Measurements from ENCODE around the gene PAPOLG.
A peak's percentile ranks its signal among the peaks of the same experiment; 100 is the strongest.

Gene PAPOLG

DNA sequence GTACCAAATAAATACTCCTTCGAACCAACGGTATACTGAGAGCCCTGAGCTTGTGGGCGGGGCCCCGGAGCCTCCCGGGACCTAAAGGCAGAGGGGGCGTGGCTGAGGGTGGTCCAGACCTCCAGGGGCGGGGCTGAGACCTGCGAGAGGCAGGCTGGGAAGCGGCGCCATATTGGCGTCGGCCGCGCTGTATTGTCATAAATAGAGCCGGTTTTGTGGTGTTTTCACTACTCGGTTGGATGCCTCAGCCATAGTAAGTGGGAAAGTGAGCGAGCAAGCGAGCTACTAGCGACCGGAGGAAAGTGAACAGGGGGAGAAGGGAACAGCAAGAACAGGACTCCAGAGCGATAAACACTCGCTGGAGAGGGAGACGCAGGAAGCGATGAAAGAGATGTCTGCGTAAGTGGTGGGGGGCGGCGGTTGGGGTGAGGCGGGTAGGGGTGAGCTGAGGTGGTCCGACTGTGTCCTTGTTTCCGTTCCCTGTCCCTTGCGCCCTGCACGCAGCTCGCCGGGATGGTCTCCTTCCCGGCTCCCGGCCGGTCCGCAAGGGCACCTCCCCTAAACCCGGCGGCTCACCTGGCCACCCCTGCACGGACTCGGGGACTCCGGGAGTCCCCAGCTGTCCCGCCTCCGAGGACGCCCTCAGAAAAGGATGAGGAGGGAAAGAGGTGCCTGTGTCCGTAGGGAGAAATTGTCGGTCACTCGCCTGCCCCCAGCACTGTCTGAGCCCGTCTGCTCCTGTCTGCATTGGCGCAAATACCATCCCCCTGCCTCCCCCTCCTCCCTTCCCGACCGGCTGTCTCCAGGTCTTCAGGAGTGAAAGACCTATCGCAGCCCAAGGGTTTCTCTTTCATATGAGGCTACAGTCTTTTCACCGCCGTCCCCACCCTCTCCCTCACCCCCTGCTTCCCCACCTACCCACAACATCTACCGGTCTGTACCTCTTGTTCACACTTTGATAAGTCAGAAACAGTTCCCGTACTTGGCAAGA, at the start of gene PAPOLG:
PAPOLG (plus strand) TSS at position 172 of the 991 bp plus-strand sequence; CDS start at position 383, 211 bp downstream.
- peak; percentile 83 for DNase-seq (ENCODE audit: low read depth)

DNA sequence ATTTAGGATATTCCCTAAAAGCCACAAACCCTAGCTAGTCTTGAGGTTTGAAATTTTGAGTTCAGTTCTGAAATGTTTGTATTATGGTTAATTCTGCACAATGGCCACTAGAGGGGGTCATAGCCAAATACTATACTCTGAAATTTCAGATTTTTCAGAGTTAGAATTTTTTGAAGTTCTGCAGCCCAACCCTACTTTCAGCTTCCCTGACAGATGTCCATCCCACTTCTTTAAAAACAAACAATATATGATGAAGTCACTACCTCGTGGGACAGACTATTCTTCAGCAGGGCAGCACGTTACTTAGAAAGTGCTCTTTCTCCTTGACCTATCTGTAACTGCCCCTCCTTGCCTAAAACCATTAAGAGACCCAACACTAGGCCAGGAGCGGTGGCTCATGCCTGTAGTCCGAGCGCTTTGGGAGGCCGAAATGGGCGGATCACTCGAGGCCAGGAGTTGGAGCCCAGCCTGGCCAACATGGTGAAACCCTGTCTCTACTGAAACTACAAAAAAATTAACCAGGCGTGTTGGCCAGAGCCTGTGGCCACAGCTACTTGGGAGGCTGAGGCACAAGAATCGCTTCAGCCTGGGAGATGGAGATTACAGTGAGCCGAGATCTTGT, 48.2 kb upstream of the PAPOLG start:
- DNase-seq (ENCODE audit: low read depth), result peak; percentile 38

DNA sequence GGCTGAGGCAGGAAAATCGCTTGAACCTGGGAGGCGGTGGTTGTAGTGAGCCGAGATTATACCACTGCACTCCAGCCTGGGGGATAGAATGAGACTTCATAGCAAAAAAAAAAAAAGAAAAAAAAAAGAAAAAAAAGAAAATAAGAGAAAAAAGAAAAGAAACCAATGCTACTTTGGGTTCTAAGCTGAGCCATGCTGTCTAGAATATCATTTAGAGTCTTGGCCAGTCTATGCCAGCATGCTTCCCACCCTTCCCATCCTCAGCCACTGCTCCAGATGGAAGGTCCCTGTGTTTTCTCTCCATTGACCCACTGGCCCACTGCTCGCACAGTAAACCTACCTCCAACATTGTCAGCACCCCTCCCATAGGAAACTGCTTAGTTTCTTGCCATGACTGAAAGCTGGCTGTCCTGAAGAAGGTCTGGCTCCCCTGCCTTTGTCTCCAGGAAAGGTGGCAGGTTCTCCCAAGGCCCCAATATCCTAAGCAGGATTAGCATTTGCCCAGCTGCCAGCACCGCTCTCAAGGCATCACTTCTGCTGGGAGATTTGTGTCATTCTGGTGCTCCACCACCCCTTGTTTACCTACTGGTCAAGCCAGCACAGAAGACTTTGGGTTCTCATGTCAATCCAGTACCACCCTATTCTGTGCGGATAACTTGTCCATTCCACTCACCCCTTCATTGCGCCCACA, 47.3 kb upstream of the PAPOLG start:
- DNase-seq (ENCODE audit: low read depth), result no peak

DNA sequence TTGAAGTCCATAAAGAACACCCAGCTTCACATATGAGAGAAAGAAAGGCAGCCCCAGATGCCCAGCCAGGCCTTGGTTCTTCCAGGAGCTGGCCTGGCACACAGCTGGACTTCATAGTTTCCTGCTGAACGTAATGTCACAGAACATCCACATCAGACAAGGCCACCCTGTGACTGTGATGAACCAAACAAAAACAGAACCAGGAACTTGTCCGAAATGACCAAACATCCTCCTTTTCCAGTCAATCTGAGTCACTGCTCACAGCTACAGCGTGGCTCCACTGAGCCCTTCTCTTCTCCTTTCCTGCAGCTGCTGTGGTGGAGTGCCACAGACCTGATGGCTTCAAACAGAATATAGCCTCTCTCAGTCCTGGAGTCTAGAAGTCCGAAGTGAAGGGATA, 45.4 kb upstream of the PAPOLG start:
- DNase-seq (ENCODE audit: low read depth), result peak; percentile 13

DNA sequence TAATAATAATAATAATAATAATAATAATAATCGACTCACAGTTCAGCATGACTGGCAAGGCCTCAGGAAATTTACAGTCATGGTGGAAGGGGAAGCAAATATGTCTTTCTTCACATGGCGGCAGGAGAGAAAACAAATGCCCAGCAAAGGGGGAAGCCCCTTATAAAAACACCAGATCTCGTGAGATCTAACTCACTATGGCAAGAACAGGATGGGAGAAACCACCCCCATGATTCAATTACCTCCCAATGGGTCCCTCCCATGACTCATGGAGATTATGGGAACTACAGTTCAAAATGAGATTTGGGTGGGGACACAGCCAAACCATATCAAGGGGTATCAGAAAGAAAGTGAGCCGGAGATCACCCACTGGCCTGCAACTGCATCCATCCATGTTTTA, 40.5 kb upstream of the PAPOLG start:
- DNase-seq (ENCODE audit: low read depth), result no peak

DNA sequence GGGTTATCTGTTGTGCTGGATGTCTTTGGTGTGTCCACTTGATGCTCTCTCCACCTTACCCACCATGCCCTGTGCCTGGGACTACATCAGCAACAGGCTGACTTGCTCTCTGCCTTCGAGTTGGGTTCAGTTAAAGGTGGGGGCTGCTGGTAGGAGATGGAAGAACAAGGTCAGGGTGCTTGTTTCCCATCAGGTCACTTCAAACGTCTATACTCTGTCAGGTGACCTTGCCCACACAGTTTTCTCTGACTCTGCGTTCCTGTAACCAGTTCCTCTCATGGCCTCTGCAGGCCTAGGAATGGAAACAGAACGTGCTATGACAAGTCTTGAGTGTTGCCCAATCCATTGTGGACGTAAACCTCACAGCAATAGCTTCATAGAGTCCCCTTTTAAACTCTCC, 38.4 kb upstream of the PAPOLG start:
- DNase-seq (ENCODE audit: low read depth), result no peak

DNA sequence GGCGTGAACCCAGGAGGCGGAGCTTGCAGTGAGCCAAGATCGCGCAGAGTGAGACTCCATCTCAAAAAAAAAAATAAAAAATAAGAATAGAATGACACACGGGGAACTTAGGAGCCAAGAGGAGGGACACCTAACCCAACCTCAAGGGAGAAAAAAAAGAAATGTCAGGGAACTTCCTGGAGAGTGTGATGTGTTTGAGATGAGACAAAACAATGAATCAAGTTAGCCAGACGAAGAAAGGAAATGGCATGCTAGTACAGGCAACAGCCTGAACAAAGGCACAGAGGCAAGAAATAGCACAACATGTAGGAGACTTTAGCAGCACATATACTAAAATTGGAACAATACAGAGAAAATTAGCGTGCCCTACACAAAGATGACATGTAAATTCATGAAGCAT, 36.7 kb upstream of the PAPOLG start:
- DNase-seq (ENCODE audit: low read depth), result no peak

DNA sequence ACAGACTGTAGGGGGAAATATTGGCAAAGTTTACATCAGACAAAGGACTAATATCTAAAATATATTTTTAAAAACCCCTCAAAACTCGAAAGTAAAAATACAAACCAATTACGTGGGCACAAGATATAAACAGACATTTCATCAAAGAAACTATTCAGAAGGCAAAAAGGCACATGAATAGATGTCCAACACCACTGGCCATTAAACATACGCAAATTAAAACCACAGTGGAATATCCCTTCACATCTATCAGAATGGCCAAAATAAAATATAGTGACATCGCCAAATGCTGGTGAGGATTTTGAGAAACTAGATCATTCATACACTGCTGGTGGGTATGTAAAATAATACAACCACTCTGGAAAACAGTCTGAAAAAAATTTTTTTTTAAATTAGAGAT, 30.6 kb upstream of the PAPOLG start:
- no peak for DNase-seq (ENCODE audit: low read depth)

DNA sequence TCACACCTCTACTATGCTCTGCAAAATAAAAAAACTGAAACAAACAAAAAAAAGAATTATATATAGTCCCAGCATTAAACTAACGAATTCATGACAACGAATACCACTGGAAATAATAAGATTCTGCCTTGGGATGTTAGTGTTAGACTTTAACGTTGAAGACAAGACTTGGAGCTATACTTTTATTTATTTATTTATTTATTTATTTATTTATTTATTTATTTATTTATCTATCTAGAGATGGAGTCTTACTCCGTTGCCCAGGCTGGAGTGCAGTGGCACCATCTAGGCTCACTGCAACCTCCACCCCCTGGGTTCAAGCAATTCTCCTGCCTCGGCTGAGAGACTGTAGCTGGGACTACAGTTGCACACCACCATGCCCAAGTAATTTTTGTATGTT, 27.2 kb upstream of the PAPOLG start:
- no peak for DNase-seq (ENCODE audit: low read depth)

DNA sequence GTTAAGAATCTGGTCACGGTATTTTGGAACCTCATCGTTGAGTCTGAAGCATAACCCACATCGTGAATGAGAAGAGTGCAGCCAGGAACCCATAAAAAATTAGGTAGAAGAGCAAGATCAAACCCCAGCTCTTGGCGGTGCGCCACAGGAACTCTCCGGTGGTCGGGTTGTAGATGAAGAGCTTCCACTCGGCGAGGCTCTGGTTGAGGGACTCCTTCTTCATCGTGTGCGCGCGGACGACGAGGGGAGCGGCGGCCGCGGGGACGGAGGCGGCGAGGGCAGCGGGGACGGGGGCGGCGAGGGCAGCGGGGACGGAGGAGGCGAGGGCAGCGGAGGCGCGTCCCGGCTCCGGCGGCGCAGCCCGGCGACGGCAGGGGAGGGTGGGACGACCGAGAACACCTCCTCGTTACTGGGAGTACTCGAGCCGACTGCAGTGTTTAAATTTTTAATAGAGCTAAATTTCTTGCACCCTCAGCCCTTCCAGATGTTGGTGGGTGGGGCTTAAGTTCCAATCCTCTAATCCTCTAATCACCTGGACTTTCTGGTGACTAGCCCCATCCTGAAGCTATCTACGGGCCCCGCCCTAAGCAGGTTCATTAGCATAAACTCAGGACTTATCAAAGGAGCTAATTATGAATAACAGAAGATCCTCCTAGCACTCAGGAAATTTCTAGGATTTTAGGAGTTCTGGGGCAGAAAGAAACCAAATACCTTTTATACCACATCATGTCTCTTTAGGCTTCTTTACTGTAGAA, 20.4 kb upstream of the PAPOLG start:
- DNase-seq (ENCODE audit: low read depth), result no peak

DNA sequence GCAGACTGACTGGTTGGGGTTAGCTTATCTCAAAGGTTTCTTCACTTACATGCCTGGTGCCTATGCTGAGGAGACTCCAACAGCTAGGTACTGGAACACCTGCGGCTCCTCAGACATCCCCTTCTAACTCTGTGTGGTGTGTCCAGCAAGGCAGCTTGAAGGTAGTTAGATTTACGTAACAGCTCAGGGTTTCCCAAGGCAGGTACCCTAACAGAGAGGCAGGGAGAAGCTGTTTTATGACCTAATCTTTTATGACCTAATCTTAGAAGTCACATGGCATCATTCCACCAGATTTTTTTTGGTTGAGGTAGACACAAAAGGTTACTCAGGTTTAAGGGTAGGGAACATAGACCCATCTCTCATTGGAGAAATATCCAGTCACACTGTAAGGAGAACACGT, 17.4 kb upstream of the PAPOLG start:
- DNase-seq (ENCODE audit: low read depth), result no peak

DNA sequence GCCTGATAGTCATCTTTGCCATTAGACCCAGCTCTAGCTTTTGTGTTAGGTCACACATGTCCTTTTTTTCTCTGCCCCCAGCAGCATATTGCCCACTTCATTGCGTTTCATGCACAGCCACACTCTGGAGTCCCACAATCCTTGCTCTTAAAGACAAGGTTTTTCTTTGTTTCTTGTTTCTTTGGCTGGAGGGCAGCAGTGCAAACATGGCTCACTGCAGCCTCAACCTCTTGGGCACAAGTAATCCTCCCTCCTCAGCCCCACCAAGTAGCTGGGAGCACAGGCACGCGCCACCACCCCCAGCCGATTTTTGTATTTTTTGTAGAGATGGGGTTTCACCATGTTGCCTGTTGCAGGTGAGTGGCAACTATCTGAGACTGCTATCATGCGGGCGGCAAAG, 16.9 kb upstream of the PAPOLG start:
- DNase-seq (ENCODE audit: low read depth), result no peak

DNA sequence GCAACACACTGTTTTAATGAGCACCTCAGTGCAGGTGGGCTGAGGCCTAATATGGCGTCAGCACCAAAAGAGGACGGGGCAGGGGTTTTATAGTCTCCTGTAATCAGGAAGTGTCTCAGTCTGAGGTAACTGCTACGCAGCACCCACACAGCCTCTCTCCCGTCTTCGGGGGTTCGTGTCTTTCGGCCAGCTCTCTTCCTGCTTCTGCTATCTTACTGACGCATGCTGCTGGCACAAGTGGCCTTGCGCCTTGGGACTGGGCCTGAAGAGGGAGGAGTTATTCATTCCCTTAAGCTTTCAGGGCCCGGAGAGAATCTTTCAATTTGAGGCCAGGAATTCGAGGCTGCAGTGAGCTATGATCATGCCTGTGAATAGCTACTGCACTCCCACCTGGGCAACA, 14.5 kb upstream of the PAPOLG start:
- DNase-seq (ENCODE audit: low read depth), result no peak

DNA sequence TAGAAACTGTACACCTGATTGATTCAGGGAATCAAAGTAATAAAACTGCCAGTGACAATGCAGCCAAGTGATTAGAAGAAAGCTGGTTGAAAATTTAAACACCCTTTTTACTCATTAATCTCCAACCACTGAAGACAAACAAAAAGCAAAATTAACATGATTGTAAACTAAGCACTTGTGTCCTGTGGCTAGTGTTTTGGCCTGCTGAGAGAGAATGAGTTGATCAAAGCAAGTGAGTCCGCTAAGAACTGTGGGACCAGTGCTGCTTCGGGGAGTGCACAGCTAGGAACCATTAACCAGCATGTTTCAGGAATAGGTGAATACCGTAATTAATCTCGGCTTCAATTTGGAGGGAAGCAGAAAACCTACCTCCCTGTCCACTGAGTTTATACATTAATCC, 13.6 kb upstream of the PAPOLG start:
- no peak for DNase-seq (ENCODE audit: low read depth)

DNA sequence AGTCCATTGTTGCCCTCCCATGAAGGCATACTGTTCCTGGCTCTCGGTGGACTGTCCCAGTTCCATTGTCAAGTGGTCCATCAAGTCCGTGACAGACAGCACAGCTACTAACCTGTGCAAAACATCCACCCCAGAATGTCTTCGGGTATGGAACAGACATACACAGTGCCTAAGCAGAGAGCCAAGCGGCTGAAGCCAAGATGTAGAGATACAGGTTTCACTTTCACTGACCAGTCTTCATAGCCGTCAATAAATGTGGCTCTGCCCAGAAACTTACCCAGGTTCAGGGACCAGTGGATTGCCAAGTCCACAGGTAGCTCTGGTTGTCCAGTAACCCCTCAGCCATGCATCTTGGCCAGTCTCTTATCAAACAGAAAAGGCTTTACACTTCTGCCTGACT, 10.7 kb upstream of the PAPOLG start:
- no peak for DNase-seq (ENCODE audit: low read depth)

DNA sequence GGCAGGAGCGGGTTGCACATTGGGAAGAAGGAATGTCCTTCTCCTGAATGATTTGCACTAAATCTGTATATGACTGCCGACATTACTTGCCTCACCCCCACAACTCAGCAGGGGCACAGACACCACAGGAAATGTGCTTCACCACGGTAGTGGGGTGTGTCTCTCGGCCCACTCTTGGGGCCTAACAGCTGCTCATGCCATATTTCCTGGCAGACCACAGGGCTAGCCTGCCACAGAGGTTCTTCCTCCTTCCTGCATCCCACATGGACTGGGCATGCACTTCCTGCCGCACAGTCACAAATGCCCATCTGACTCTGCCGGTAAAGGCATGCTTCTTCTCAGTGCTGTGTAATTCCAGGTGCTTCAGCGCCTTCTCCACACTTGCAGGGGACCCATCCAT, 10.3 kb upstream of the PAPOLG start:
- DNase-seq (ENCODE audit: low read depth), result no peak

DNA sequence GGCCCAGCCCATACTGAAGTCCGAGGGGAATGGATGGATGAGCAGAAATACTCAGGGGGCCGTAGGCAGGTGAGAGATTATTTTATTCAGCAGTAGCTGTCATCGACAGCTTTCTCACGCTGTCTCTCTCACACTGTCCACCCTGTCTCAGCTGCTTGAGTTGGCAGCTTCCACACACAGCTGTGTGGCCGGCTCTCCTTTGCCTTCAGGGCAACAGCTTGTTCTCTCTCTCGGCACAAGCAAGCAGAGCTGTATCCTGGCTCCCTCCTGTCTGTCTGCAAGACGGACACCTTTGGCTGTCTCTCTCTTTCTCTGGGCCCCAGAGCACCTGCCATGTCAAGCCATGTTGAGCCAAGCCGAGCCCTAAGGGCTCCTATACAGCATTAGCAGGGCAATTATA, 9.8 kb upstream of the PAPOLG start:
- DNase-seq (ENCODE audit: low read depth), result no peak

DNA sequence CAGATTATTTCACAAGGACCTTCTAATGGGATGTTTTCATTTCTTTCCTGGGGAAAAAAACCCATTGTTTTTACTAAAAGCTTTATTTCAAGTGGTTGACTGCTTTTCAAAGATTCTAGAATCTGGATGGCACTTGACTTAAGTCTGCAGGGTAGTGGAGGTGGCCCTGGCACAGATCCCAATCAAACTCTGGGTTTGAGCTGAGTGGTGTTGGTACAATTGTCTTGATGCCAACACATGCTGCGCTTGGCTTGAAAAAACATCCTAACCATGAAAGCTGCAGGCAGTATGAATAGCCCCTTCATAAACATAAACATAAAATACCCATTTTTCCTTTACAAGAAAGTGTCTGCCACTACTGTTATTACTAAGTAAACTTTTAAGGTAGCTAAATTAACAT, 3.6 kb downstream of the PAPOLG start:
- no peak for DNase-seq (ENCODE audit: low read depth)

DNA sequence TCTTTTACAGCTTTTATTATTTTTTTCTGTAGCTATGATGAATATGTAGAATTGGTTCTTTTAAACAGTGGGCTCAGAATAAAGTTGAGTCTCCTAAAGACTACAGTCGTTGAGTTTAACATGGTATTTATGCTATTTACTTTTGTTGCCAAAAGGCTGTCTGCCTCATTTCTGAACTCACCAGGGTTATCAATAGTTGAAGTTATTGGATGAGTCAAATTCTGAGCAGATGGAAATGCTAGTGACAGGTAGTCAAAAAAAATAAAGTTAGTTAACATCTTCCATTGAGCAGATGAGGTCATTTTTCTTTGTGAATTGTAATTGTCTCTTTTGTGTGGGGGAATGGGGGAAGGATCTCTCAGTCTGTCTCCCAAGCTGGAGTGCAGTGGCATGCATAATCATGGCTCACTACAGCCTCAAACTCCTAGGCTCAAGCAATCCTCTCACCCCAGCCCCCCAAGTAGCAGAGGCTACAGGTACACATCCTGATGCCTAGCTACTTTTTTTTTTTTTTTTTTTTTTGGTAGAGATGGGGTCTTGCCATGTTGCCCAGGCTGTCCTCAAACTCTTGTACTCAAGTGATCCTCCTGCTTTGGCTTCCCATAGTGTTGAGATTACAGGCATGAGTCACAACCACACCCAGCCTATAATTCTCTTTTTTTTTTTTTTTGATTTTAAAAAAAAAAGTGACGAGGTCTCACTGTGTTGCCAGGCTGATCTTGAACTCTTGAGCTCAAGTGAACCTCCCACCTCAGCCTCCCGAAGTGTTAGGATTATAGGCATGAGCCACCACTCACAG, 8.9 kb downstream of the PAPOLG start:
- no peak for DNase-seq (ENCODE audit: low read depth)

DNA sequence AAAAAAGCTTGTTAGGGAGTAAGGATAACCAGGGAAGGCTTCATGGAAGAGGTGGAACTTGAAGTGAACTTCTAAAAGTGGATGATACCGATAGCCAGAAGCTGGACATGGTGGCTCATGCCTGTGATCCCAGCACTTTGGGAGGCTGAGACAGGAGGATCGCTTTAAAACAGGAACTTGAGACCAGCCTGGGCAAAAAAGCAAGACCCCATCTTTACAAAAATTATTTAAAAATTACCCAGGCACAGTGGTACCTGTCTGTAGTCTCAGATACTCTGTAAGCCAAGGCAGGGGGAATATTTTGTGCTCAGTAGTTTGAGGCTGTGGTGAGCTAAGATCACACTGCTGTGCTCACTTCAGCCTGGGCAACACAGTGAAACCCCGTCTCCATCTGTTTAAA, 10.2 kb downstream of the PAPOLG start:
- DNase-seq (ENCODE audit: low read depth), result no peak

DNA sequence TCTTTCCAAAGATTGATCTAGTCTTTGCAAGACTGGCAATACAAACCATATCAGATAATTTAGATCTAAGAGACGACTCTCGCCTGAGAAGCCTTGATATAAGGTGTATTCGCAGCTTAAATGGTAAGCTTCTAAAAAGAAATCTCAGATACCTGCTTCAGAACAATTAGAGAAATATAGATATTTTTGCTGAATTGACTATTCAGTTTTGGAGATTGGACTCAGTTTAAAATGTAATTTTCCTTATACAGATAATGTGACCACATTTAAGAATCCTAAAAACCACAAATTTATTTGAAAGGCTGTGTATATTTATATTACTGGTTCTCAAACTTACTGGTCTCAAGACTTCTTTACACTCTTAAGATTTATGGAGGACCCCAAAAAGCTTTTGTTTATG, 15.4 kb downstream of the PAPOLG start:
- DNase-seq (ENCODE audit: low read depth), result no peak
